ENCODE measurements around the gene SLITRK3. TPM values are rescaled to one million over a fixed set of nuclear protein-coding genes. Genes with fewer than 3 reads are reported as not detected.

Gene SLITRK3
- polyA plus RNA-seq, 2 of the 4 experiments (the other 2 are of a cell fraction) = not detected

- POLR2A ChIA-PET = no interaction called here
- FAIRE-seq (no peak), DNase-seq (ENCODE audit: low read depth in 1 of 2, low spot score in 1 of 2) (no peak), ATAC-seq (no peak)
- Histone ChIP-seq H3K4me3 (no peak overlapping the region), H3K27ac (no peak overlapping the region), H3K9me3 (no peaks in the 10 kb centered on the region), H3K4me2 (no peak overlapping the region), H3K4me1 (no peaks in the 10 kb centered on the region)
- CTCF ChIA-PET = interaction anchor here (0.7 kb wide), 1 partner anchor 1928 kb away, joined by 3 read pairs; no protein-coding TSS in a partner anchor
- 51% methylated on average over 5 of the region's 5 CpGs for WGBS (ENCODE audit: missing lambda C conversion rate)
- TF ChIP-seq HOXB5 (CRISPR knock-in tag; IDR thresholded peaks at IDR 0.05) (no peak), POLR2AphosphoS2 (conservative IDR thresholded peaks at IDR 0.05; ENCODE audit: low read length) (no peak), HDAC2 (IDR thresholded peaks at IDR 0.05) (no peak), BHLHE40 (IDR thresholded peaks at IDR 0.05; ENCODE audit: low read depth, low read length) (no peak), TP53 (CRISPR knock-in tag; IDR thresholded peaks at IDR 0.05) (no peak)
Observed at GRCh38 chr3:165202995-165203394, 6.8 kb upstream of the SLITRK3 start.

GRCh38 chr3:165201964-165202363 lies 5.8 kb upstream of the SLITRK3 start:
- no peaks in the 10 kb centered on the region for H3K4me1 ChIP-seq
- TF ChIP-seq CEBPB (IDR thresholded peaks at IDR 0.05) (no peak), RARB (CRISPR knock-in tag; IDR thresholded peaks at IDR 0.05) (no peak), SMC3 (IDR thresholded peaks at IDR 0.05) (no peak), MAZ (IDR thresholded peaks at IDR 0.05; ENCODE audit: borderline replicate concordance, low read depth, low read length) (no peak), TFCP2L1 (CRISPR knock-in tag; IDR thresholded peaks at IDR 0.05) (no peak), ZSCAN20 (CRISPR knock-in tag; IDR thresholded peaks at IDR 0.05) (no peak), HOXB13 (CRISPR knock-in tag; IDR thresholded peaks at IDR 0.05; ENCODE audit: low read depth) (no peak), MAX (IDR thresholded peaks at IDR 0.05) (no peak), USF2 (IDR thresholded peaks at IDR 0.05) (no peak), HOXB5 (CRISPR knock-in tag; IDR thresholded peaks at IDR 0.05) (no peak)
- TF ChIP-seq, protein P1, sequence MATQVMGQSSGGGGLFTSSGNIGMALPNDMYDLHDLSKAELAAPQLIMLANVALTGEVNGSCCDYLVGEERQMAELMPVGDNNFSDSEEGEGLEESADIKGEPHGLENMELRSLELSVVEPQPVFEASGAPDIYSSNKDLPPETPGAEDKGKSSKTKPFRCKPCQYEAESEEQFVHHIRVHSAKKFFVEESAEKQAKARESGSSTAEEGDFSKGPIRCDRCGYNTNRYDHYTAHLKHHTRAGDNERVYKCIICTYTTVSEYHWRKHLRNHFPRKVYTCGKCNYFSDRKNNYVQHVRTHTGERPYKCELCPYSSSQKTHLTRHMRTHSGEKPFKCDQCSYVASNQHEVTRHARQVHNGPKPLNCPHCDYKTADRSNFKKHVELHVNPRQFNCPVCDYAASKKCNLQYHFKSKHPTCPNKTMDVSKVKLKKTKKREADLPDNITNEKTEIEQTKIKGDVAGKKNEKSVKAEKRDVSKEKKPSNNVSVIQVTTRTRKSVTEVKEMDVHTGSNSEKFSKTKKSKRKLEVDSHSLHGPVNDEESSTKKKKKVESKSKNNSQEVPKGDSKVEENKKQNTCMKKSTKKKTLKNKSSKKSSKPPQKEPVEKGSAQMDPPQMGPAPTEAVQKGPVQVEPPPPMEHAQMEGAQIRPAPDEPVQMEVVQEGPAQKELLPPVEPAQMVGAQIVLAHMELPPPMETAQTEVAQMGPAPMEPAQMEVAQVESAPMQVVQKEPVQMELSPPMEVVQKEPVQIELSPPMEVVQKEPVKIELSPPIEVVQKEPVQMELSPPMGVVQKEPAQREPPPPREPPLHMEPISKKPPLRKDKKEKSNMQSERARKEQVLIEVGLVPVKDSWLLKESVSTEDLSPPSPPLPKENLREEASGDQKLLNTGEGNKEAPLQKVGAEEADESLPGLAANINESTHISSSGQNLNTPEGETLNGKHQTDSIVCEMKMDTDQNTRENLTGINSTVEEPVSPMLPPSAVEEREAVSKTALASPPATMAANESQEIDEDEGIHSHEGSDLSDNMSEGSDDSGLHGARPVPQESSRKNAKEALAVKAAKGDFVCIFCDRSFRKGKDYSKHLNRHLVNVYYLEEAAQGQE (IDR thresholded peaks at IDR 0.05) = no peak
- TF ChIP-seq, protein P2, sequence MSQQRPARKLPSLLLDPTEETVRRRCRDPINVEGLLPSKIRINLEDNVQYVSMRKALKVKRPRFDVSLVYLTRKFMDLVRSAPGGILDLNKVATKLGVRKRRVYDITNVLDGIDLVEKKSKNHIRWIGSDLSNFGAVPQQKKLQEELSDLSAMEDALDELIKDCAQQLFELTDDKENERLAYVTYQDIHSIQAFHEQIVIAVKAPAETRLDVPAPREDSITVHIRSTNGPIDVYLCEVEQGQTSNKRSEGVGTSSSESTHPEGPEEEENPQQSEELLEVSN (IDR thresholded peaks at IDR 0.05; ENCODE audit: borderline replicate concordance, low read depth) = no peak
- CTCF ChIA-PET = no interaction called here
- 49% methylated on average over 2 of the region's 2 CpGs for WGBS (ENCODE audit: missing lambda C conversion rate)
- no peak for FAIRE-seq
- H3K4me2 ChIP-seq = no peak overlapping the region
- POLR2A ChIA-PET = no interaction called here
- no peak for DNase-seq (ENCODE audit: low read depth in 1 of 2, low spot score in 1 of 2)
- no peaks in the 10 kb centered on the region for H3K9me3 ChIP-seq
- H3K27ac ChIP-seq = no peak overlapping the region
- no peak for ATAC-seq
- H3K4me3 ChIP-seq = no peak overlapping the region

- CTCF ChIA-PET = no interaction called here
- TF ChIP-seq FOSB (CRISPR knock-in tag; IDR thresholded peaks at IDR 0.05) = no peak
- no peak for TF ChIP-seq GATA3 (IDR thresholded peaks at IDR 0.05; ENCODE audit: borderline replicate concordance)
- no peak for TF ChIP-seq POLR2A (IDR thresholded peaks at IDR 0.05; ENCODE audit: low read length)
- TF ChIP-seq SMC3 (IDR thresholded peaks at IDR 0.05) = no peak
- no peak for TF ChIP-seq ZNF302 (CRISPR knock-in tag; IDR thresholded peaks at IDR 0.05)
- no peak for TF ChIP-seq CEBPB (IDR thresholded peaks at IDR 0.05)
- no peak for TF ChIP-seq NFE2L2 (conservative IDR thresholded peaks at IDR 0.05; ENCODE audit: low read length)
- TF ChIP-seq RCOR1 (IDR thresholded peaks at IDR 0.05; ENCODE audit: low read depth, low read length) = no peak
- TF ChIP-seq FOSL2 (IDR thresholded peaks at IDR 0.05) = no peak
- no peak for TF ChIP-seq FOSL2 (CRISPR knock-in tag; IDR thresholded peaks at IDR 0.05)
- TF ChIP-seq ZSCAN20 (CRISPR knock-in tag; IDR thresholded peaks at IDR 0.05) = no peak
- TF ChIP-seq TP53 (CRISPR knock-in tag; IDR thresholded peaks at IDR 0.05) = no peak
- TF ChIP-seq MYC (IDR thresholded peaks at IDR 0.05; ENCODE audit: borderline replicate concordance, low read length) = no peak
- TF ChIP-seq, protein P2 (IDR thresholded peaks at IDR 0.05; ENCODE audit: borderline replicate concordance, low read depth) = no peak
- TF ChIP-seq RAD21 (conservative IDR thresholded peaks at IDR 0.05 in 1 of 2, IDR thresholded peaks at IDR 0.05 in 1 of 2) = no peak
- no peak for TF ChIP-seq HEYL (CRISPR knock-in tag; IDR thresholded peaks at IDR 0.05)
- no peak for TF ChIP-seq ELK1 (IDR thresholded peaks at IDR 0.05; ENCODE audit: low read depth, low read length)
- POLR2A ChIA-PET = no interaction called here
- WGBS (ENCODE audit: missing lambda C conversion rate) = 73% methylated on average over 3 of the region's 3 CpGs
- FAIRE-seq (no peak), DNase-seq (ENCODE audit: low read depth in 1 of 2, low spot score in 1 of 2) (no peak), ATAC-seq (no peak)
- Histone ChIP-seq H3K4me1 (peaks cover 18% of the 10 kb centered on the region; the same call in 1 of the 3 replicates), H3K4me2 (no peak overlapping the region), H3K9me3 (peaks cover 3% of the 10 kb centered on the region; the same call in 1 of the 3 replicates), H3K27ac (no peak overlapping the region), H3K4me3 (no peak overlapping the region)
Observed at GRCh38 chr3:165197481-165197800, 1.3 kb upstream of the SLITRK3 start.
